GM18870 (cell line): ENCODE measurements around the gene C16orf95.

Experiments
- ATAC-seq: cut with Tn5 transposase; IDR thresholded peaks from one replicate; pipeline ENCODE4 v1.9.1; 2021; ENCODE audit warnings: moderate library complexity; ENCODE audit not compliant: unreplicated experiment

The C16orf95 gene

GRCh38 chr16:87254734-87255133, 62.5 kb downstream of the C16orf95 start:
- ATAC-seq, result no peak

DNA sequence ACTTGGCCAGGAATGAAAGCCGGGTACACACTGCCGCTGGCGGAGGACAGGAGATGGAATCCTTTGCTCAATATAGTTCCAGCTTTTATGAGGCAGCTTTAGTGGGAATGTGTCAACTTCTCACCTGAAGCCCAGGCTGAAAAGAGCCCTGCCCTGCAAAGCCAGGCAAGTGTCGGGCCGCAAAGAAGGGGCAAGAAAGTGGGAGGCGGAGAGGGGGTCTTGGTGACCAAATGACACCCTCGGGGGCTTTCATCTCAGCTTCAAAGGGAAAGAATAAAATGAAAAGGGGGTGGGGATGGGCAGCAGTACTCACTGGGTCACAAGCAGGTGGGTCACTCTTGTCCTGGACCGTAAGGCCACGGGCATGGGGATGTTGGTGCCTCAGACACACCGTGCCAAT, 62.9 kb downstream of the C16orf95 start:
- no peak for ATAC-seq

DNA sequence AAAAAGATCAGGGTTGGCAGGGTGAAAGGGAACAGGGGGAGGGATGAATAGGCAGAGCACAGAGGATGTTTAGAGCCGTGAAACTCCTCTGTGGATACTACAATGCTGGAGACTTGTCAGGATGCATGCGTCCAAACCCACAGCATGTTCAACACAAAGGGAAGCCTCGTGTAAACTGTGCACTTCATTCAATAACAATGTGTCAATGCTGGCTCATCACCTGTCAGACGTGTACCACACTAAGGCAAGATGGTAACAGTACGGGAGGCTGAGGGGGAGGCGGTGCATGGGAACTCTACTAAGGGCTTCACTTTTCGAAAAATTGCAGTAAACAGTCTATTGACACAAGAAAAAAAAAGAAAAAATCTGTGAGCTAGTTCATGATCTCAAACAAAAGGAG, 63.7 kb downstream of the C16orf95 start:
- no peak for ATAC-seq
